Measurements from ENCODE around the gene MPC1.

The MPC1 gene

DNA sequence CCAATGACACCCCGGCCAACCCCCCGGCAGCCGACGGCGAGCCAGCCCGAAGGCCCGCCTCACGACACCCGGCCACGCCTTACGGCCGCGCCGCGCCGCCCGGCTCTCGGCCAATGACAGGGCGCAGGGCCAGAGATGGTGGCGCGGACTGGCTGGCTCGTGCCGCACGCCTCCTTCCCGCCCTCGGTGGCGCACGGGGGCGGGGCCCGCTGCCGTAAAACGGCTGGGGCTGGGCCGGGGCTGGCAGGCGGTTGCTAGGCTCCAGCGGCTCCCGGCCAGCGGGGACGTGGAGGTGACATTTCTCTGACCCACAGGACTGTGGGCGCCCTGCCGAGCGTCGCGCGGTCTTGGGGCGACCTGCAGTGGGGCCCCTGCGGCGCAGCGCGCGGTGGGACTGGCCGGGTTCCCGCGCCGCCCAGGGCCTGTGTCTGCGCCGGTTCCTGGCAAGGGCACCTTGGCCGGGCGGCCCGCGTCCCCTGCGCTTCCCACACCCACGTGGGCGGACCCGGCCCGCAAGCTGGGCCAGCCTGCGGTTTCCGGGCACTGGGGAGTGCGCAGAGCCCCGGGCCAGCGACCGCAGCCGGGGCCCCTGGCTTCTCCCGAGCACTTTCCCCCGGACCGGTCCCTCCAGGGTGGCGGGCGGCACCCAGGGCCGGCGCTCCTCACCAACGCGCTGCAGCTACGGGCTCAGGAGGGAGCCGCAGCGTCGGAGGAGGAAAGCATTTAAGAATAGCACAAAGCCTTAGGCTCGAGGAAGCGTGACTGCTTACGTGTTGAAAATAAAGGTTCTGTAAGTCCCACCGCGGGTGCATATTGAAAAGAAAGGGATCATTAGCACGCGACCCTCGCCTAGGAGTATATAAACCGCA, at the start of gene MPC1:
Gene MPC1 (minus strand): TSS at position 8 of the 869 bp plus-strand sequence. CDS start 64 bp downstream, outside the sequence.
- in situ Hi-C loops (cut with HindIII; ENCODE audit: low sequenced_read_pairs) = no loop called here

GRCh38 chr6:166430269-166430668, 47.5 kb upstream of the MPC1 start:
- in situ Hi-C loops (cut with HindIII; ENCODE audit: low sequenced_read_pairs) = no loop called here

GRCh38 chr6:166424431-166424830, 41.7 kb upstream of the MPC1 start:
- in situ Hi-C loops (cut with HindIII; ENCODE audit: low sequenced_read_pairs) = no loop called here

- in situ Hi-C loops (cut with HindIII; ENCODE audit: low sequenced_read_pairs) = no loop called here
Measured at GRCh38 chr6:166423781-166424180, 41.0 kb upstream of the MPC1 start.

- in situ Hi-C loops (cut with HindIII; ENCODE audit: low sequenced_read_pairs) = no loop called here
Measured at GRCh38 chr6:166423051-166423745, 40.5 kb upstream of the MPC1 start.

DNA sequence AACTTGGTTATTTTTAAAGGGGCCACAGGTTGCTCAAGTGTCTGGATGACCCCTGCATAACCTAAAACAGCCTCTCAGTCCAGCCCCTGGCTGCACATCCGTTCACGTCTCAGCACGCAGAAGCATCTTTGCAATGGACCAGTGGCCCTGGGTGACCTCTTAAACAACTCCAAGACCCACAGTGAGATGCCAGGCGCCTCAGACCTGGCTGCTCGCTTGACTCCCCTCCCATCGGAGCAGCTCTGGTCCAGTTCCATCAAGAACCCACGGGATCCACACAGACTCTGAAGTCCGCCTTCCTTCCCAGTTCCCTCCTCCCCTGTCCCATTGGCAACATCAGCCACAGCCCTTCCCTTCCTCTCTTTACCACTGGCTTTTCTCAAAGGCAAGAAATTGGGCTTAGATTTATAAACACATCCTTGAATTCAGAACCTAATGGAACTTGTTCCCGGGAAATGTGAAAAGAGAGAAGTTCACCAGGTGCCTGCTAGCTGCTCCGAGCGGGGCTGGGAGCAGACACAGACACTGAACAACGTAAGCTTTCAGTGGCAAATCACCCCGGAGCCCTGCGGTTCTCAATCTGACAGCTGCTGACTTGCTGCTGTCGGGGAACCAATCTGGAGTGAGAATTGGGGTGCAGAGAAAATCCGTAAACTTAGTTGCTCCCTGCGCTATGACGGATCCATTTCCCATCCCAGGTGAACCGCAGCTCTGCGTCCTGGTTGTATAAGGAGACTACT, 39.6 kb upstream of the MPC1 start:
- in situ Hi-C loops (cut with HindIII; ENCODE audit: low sequenced_read_pairs) = no loop called here

DNA sequence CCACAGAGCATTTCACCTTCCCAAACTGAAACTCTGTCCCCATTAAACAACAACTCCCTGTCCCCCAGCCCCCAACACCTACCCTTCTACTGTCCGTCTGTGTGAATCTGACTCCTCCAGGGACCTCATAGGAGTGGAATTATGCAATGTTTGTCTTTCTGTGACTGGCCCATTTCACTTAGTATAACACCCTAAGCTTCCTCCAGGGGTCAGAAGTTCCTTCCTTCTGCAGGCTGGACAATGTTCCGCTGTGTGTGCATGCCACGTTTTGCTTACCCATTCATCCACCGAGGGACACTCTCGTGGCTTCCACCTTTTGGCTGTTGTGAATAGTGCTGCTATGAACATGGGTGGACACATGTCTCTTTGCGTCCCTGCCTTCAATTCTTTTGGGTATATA, 37.6 kb upstream of the MPC1 start:
- in situ Hi-C loops (cut with HindIII; ENCODE audit: low sequenced_read_pairs) = no loop called here

DNA sequence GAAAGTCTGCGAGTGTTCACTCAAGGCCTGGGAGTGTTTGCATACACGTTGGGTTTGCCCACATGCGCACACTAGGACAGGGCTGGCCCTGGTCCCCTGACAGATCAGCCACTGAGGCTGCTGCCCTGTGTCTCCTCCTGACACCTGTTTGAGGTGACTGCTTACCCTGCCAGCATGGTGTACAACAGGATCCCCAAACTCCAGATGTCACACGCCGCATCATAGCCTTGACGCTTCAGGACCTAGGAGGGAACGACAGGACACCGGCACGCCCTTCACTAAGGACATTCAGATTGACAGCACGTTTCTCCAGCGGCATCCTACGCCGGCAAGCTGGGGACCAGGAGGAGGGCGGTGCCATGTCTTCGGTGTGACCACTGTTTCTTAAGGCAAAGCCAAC, 37.0 kb upstream of the MPC1 start:
- in situ Hi-C loops (cut with HindIII; ENCODE audit: low sequenced_read_pairs) = no loop called here

DNA sequence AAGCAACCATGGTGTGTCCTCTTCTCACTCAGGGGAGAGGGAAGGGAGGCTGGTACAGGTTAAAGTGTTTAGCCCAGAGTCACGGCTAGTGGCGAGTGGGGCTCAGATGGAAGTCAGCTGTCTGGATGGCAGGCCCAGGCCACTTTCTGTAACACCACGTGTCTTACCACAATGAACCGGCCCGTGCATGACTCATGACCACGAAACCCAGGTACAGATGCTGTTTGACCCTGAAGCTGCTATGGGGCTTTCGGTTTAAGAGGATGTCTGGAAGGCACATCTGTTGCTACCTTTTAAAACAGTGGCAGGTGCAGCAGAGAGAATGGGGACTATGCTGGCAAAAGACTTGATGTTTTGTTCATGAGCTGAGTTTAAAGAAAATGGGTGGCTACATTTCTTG, 36.5 kb upstream of the MPC1 start:
- in situ Hi-C loops (cut with HindIII; ENCODE audit: low sequenced_read_pairs) = no loop called here

DNA sequence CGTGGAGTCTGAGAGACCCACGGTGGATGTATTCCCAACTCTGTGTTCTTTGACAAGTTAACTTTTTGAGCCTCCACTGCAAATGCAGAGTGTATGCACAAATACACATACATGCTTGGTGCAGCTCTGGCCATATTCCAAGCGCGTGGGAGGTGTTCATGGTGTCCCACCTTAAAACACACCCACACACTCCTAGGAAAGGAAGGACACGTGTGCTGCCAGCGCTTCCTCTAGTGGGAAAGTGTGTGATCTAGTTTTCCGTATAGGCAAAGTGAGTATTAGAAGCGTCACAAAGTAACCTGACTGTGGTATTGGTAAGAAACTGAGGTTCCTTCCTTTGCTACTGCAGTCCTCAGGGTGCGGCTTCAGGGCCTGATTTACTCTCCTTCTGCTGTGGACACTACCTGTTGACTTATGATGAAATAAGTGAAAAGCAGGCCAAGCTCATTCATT, 36.0 kb upstream of the MPC1 start:
- in situ Hi-C loops (cut with HindIII; ENCODE audit: low sequenced_read_pairs) = no loop called here

DNA sequence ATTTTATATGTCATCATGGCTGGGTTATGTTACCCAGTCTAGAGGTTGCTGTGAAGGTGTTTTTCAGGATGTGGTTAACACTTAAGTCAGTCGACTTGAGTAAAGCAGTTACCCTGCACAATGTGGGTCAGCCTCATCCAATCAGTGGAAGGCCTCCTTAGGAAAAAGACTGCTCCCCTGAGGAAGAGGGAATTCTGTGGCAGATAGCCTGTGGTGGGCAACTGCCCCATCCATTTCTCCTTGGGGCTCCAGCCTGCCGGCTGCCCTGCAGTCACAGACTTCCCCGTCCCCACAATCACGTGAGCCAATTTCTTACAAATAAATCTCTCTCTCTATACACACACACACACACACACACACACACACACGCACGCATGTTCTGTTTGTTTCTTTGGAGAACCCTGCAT, 34.5 kb upstream of the MPC1 start:
- in situ Hi-C loops (cut with HindIII; ENCODE audit: low sequenced_read_pairs) = no loop called here

DNA sequence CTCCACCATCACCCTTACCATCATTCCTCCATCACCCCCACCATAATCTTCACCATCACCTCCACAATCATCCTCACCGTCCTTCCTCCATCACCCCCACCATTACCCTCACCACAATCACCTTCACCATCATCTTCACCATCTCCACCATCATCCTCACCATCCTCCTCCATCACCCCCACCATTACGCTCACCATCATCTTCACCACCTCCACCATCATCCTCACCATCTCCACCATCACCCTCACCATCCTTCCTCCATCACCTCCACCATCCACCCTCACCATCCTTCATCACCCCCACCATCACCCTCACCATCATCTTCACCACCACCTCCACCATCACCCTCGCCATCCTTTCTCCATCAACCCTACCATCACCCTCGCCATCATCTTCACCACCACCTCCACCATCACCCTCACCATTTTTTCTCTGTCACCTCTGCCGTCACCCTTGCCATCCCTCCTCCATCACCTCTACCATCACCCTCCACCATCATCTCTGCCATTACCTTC, 33.1 kb upstream of the MPC1 start:
- in situ Hi-C loops (cut with HindIII; ENCODE audit: low sequenced_read_pairs) = no loop called here

DNA sequence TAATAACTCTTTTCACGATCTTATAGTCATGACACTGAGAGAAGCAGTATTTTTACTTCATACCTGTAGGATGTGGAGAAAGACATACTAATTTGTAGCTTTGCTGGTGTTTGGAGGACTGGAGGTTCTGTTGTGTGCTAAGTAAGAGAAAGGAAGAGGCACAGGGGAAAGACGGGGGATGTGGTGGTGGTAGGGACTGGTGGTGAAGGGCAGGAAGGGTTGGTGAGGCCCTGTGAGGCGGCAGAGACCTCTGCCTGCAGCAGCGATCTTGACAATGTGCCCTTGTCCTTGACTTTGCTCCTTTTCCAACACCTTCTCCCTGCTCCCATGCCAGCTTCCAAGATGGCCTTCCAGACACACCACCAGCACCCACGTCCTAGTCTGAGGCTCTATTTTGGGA, 32.6 kb upstream of the MPC1 start:
- in situ Hi-C loops (cut with HindIII; ENCODE audit: low sequenced_read_pairs) = no loop called here

DNA sequence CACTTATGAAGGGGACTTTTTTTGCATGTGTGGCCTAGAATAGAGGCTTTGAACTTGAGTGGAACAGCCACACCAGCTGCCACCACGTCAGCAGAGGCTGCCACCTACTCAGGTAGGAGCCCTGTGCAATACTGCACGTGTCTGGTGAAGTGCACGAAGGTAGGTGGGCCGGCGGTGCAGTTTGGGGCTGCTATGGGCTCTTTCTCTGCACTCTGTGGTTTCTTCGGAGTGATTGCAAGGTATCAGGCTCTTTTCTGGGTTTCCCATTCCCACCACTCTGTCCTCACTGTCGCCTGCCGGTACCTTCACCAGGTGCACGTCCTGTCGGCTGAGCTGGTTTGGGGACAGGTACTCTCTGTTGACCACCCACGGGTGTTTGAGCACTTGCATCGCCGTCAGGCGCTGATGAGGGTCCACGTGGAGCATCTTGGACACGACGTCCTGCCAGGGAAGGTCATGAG, 30.8 kb upstream of the MPC1 start:
- in situ Hi-C loops (cut with HindIII; ENCODE audit: low sequenced_read_pairs) = no loop called here

GRCh38 chr6:166412911-166413384, 30.2 kb upstream of the MPC1 start:
- in situ Hi-C loops (cut with HindIII; ENCODE audit: low sequenced_read_pairs) = no loop called here

- in situ Hi-C loops (cut with HindIII; ENCODE audit: low sequenced_read_pairs) = no loop called here
Measured at GRCh38 chr6:166412156-166412910, 29.6 kb upstream of the MPC1 start.

DNA sequence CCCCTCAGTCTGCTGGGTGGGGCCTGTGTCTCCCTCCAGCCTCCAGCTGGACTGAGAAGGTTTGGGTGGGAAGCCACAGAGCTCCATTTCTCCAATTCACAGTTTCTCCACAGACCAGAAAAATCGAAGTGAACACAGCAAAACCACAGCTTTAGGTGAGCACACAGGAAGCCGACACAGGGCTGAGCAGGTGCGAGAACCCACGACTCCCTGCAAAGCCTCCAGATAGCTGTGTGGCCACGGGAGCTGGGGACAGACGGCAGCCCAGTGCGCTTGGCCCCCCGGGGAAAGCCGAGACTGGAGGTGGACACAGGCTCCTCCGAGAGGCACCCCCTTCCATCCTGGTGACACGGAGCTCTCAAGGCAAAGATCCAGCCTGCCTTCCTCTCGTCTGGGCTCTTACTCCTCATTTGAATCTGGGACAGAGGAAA, 29.0 kb upstream of the MPC1 start:
- in situ Hi-C loops (cut with HindIII; ENCODE audit: low sequenced_read_pairs) = no loop called here

DNA sequence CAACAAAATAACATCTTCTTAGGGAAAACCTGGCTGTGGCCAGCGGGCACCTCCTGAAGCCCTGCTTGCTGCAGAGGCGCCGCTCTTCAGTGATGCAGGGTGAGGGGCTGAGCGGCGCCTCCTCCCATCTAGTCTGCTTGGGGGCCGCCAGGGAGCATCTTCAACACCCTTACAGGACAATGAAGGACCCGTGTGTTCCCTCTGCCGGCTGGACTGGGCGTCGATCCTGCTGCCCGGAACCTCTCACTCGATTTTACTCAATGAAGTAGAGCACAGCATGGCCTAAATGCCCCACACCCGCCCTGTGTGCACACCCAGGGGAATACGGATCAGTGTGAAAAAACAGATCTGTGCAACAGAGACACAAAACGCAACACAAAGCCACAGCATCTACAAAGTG, 28.5 kb upstream of the MPC1 start:
- in situ Hi-C loops (cut with HindIII; ENCODE audit: low sequenced_read_pairs) = no loop called here

DNA sequence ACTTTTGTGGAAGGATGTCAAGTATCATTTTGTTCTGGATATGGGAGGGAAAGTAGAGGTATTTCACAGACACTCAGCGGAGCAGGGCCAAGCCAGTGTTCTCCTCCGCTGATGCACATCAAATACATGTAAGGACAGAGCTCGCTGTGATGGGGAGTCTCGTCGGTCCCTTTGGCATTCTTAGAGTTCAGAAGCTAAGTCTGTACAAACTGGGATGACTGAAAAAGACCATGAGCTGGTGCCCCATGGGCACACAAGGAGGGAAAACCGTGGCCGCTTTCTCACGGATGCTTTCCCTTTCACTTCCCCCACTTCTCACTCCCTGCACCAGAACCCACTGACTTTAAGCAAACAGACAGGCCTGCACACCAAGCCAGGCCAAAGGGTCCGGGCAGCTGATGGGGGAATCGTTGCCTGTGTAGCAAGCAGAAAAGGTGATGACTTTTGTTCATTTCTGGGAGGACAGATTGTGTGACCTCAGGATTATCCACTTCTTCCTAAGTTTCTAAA, 27.7 kb upstream of the MPC1 start:
- in situ Hi-C loops (cut with HindIII; ENCODE audit: low sequenced_read_pairs) = no loop called here
